Measurements from ENCODE around the gene NTRK3.

NTRK3 gene

GRCh38 chr15:88032787-88033186 lies 223.8 kb downstream of the NTRK3 start:
- no peaks in the 10 kb centered on the region for H3K4me1 ChIP-seq (ENCODE audit: low read length)
- H4K20me1 ChIP-seq (ENCODE audit: insufficient read depth, low read length): no peaks in the 10 kb centered on the region
- no peaks in the 10 kb centered on the region for H3K36me3 ChIP-seq (replicated peaks; ENCODE audit: low read depth, low read length)
- no peak overlapping the region for H3K27ac ChIP-seq (ENCODE audit: low read length)
- H3K9me3 ChIP-seq (ENCODE audit: insufficient read depth, low read length): no peaks in the 10 kb centered on the region
- no peaks in the 10 kb centered on the region for H3K79me2 ChIP-seq (ENCODE audit: low read length)
- peaks cover 21% of the 10 kb centered on the region for H3K27me3 ChIP-seq (ENCODE audit: low read depth, low read length)
- no peak overlapping the region for H3K9ac ChIP-seq (ENCODE audit: low read length)
- no peak overlapping the region for H2AFZ ChIP-seq (ENCODE audit: low read depth, low read length)
- H3K4me2 ChIP-seq (ENCODE audit: low read length): no peak overlapping the region
- no peak overlapping the region for H3K4me3 ChIP-seq (ENCODE audit: low read length)
- TF ChIP-seq CTCF (IDR thresholded peaks at IDR 0.05; ENCODE audit: low read depth, low read length) (no peak), EZH2phosphoT487 (IDR thresholded peaks at IDR 0.05; ENCODE audit: low read depth) (no peak)

- H3K36me3 ChIP-seq (replicated peaks; ENCODE audit: low read depth, low read length): no peaks in the 10 kb centered on the region
- H3K27ac ChIP-seq (ENCODE audit: low read length): no peak overlapping the region
- H3K9me3 ChIP-seq (ENCODE audit: insufficient read depth, low read length): no peaks in the 10 kb centered on the region
- no peak overlapping the region for H3K4me2 ChIP-seq (ENCODE audit: low read length)
- no peak overlapping the region for H3K4me3 ChIP-seq (ENCODE audit: low read length)
- no peak for TF ChIP-seq CTCF (IDR thresholded peaks at IDR 0.05; ENCODE audit: low read depth, low read length)
- no peaks in the 10 kb centered on the region for H4K20me1 ChIP-seq (ENCODE audit: insufficient read depth, low read length)
- H3K4me1 ChIP-seq (ENCODE audit: low read length): no peaks in the 10 kb centered on the region
- peaks cover 18% of the 10 kb centered on the region for H3K27me3 ChIP-seq (ENCODE audit: low read depth, low read length)
- no peaks in the 10 kb centered on the region for H3K79me2 ChIP-seq (ENCODE audit: low read length)
- no peak overlapping the region for H3K9ac ChIP-seq (ENCODE audit: low read length)
- H2AFZ ChIP-seq (ENCODE audit: low read depth, low read length): no peak overlapping the region
Measured at GRCh38 chr15:88031461-88031860, 225.1 kb downstream of the NTRK3 start.

- no peaks in the 10 kb centered on the region for H4K20me1 ChIP-seq (ENCODE audit: insufficient read depth, low read length)
- H3K9ac ChIP-seq (ENCODE audit: low read length): no peak overlapping the region
- no peaks in the 10 kb centered on the region for H3K4me1 ChIP-seq (ENCODE audit: low read length)
- peaks cover 6% of the 10 kb centered on the region; the same call in 1 of the 2 replicates for H3K27me3 ChIP-seq (ENCODE audit: low read depth, low read length)
- H3K27ac ChIP-seq (ENCODE audit: low read length): no peak overlapping the region
- no peaks in the 10 kb centered on the region for H3K36me3 ChIP-seq (replicated peaks; ENCODE audit: low read depth, low read length)
- H3K4me2 ChIP-seq (ENCODE audit: low read length): no peak overlapping the region
- no peaks in the 10 kb centered on the region for H3K79me2 ChIP-seq (ENCODE audit: low read length)
- no peaks in the 10 kb centered on the region for H3K9me3 ChIP-seq (ENCODE audit: insufficient read depth, low read length)
- H3K4me3 ChIP-seq (ENCODE audit: low read length): no peak overlapping the region
- H2AFZ ChIP-seq (ENCODE audit: low read depth, low read length): no peak overlapping the region
- TF ChIP-seq EZH2phosphoT487 (IDR thresholded peaks at IDR 0.05; ENCODE audit: low read depth) (no peak), CTCF (IDR thresholded peaks at IDR 0.05; ENCODE audit: low read depth, low read length) (no peak)
Measured at GRCh38 chr15:88029696-88030095, 226.8 kb downstream of the NTRK3 start.

DNA sequence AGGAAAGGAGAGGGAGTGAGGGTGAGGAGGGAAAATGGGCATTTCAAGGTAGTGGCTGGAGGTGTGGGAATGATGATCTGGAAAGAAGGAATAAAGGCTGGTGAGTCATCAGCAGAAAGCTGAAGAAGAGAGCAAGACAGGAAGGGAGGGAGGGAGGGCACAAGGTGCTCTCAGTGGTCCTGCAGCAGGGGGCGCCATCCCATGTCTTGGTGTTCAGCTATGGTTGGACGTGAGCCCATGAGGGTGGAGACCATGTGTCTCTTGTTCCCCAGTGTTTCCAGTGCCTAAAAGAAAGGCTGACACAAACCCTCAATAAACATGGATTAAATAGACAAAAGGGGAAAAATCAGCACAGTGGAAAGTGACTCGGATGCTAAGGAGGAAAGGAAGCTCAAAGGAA lies 228.5 kb downstream of the NTRK3 start:
- H3K79me2 ChIP-seq (ENCODE audit: low read length): no peaks in the 10 kb centered on the region
- no peaks in the 10 kb centered on the region for H3K27me3 ChIP-seq (ENCODE audit: low read depth, low read length)
- H3K9ac ChIP-seq (ENCODE audit: low read length): no peak overlapping the region
- TF ChIP-seq EZH2phosphoT487 (IDR thresholded peaks at IDR 0.05; ENCODE audit: low read depth) (no peak), CTCF (IDR thresholded peaks at IDR 0.05; ENCODE audit: low read depth, low read length) (no peak)
- H3K4me1 ChIP-seq (ENCODE audit: low read length): no peaks in the 10 kb centered on the region
- no peak overlapping the region for H2AFZ ChIP-seq (ENCODE audit: low read depth, low read length)
- no peaks in the 10 kb centered on the region for H3K36me3 ChIP-seq (replicated peaks; ENCODE audit: low read depth, low read length)
- no peak overlapping the region for H3K27ac ChIP-seq (ENCODE audit: low read length)
- no peak overlapping the region for H3K4me3 ChIP-seq (ENCODE audit: low read length)
- no peaks in the 10 kb centered on the region for H4K20me1 ChIP-seq (ENCODE audit: insufficient read depth, low read length)
- H3K9me3 ChIP-seq (ENCODE audit: insufficient read depth, low read length): no peaks in the 10 kb centered on the region
- no peak overlapping the region for H3K4me2 ChIP-seq (ENCODE audit: low read length)
